DLD1 (cell line): ENCODE measurements around the gene ZNF529.

Experiments used
- in situ Hi-C: cut with HindIII; loops from 2 replicates; pipeline ENCODE4 v1.10.0; 2017; ENCODE audit warnings: low sequenced_read_pairs

ZNF529 gene

GRCh38 chr19:36514012-36514612 is 59.0 kb downstream of the ZNF529 start:
- in situ Hi-C loops = no loop called here

GRCh38 chr19:36508325-36508724 is 64.8 kb downstream of the ZNF529 start:
- in situ Hi-C loops = no loop called here

GRCh38 chr19:36501973-36502372 is 71.1 kb downstream of the ZNF529 start:
- in situ Hi-C loops = no loop called here

GRCh38 chr19:36497001-36497400 is 76.1 kb downstream of the ZNF529 start:
- in situ Hi-C loops = no loop called here
